HG02970 (cell line): Measurements from ENCODE around the gene CAPN14.
A peak's percentile ranks its signal among the peaks of the same experiment; 100 is the strongest.

Source experiments
- ATAC-seq: cut with Tn5 transposase; IDR thresholded peaks from one replicate; pipeline ENCODE4 v1.9.1; 2021; ENCODE audit warnings: mild to moderate bottlenecking, moderate library complexity, moderate number of reproducible peaks; ENCODE audit not compliant: unreplicated experiment, low FRiP score

CAPN14 gene

DNA sequence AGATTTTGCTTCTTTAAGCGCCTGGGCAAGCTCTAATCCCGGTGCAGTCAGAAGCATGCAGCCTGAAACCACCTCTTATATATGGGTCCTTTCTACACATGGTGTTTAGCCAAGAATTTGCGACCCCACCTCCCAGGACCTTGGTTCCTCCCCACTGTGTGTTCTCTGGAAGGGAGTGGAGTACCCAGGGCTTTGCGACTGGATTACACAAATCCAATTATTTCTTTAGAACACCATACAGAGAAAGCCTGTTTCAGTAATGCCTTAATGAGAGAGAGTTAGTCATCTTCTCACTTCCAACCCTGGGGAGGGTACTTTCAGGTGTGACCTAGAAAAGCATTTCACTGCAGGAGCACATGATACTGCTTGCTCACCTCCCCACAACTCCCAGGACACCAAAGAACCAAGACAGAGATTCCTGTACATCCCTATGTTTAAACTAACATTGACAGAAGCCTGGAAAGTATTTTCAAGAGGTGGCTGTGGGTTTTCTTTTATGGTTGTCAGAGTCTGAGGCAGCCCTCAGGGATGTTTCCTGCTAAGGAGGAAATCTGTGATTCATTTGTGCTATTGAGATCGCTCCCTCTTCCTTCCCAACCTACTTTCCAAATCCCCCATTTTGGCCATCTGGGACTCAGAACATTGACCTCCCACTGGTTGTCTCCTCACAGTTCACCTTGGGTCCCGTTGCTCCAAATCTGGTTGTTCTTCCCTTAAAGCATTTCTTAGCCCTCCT, at the start of gene CAPN14:
Gene CAPN14 (minus strand): TSS at position 51 of the 736 bp plus-strand sequence. CDS start 12,068 bp downstream, outside the sequence.
- ATAC-seq: no peak

DNA sequence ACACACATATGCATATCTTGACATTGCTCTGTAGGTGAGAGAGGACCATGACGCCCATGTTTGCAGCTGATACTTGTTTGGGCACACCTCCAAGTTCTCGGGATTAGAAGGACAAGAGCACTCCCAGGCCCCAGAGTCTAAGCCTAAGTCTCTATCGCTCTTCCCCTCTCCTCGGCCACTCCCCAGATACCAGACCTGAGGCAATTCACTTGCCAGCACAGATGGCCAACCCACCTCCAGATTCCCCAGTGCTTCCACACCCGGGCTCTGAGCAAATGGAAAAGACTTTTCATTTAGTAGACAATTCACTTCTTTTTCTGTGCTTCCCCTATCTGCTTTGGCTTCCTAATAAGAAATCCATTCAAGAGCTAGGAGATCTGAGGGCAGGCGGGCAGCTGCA, 49.5 kb upstream of the CAPN14 start:
- no peak for ATAC-seq

GRCh38 chr2:31265234-31265633, 47.9 kb upstream of the CAPN14 start:
- no peak for ATAC-seq

DNA sequence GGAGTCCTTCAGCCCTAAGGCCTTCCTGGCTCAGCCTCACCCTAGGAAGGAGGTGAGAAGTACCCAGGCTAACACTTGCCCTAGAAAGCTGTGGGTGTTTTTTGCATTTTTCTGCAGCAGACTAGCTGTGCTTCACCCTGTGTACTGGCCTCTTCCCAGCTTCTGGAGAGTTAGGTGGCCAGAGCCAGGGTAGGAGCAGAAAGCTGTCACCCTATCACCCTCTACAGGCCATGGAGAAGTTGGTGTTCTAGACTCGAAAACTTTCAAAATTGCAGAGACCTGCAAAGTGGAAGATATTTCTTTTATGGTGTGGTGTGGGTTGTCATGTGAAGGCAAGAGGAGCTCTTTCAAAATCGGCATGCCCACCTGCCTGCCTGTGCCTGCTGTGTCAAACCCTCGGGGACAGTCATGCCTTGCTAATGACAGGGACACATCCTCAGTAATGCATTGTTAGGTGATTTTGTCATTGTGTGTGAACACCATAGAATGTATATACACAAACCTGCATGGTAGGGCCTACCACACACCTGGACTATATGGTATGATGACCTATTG, 46.4 kb upstream of the CAPN14 start:
- no peak for ATAC-seq

DNA sequence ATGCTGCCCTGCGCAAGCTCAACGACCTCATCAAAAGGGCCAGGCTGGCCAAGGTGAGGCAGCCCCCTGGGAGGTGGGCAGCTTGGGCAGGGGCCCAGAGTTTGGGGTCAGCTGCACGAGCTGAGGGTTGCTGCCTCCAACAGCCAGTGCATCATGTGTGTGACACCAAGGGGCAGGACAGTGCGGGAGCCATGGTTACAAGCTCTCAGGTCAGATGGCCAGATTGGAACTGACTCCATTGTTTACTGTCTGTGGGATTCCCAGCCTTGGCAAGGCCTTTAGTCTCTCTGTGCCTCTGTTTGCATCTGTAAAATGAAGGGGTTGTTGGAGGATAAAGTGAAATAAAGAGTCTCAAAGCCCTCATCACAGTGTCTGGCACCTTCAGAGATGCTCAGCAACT, 43.6 kb upstream of the CAPN14 start:
- no peak for ATAC-seq

DNA sequence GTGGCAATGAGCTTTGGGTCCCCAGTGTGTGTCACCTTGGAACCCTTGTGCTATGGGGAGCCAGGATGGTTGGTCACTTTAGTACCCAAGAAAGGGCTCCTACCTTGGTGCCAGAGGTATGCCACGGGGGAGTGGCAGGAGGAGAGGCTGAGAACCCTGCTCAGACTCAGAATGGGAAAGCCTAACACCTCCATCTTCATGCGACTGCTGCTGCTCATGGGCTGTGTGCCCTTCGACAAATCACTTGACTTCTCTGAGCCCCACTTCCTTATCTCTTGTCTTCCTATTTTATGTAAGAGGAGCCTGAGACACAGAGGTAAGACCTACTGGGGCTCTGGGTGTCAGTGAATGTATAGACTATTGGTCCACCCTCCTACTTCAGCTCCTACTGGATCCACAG, 41.8 kb upstream of the CAPN14 start:
- no peak for ATAC-seq

DNA sequence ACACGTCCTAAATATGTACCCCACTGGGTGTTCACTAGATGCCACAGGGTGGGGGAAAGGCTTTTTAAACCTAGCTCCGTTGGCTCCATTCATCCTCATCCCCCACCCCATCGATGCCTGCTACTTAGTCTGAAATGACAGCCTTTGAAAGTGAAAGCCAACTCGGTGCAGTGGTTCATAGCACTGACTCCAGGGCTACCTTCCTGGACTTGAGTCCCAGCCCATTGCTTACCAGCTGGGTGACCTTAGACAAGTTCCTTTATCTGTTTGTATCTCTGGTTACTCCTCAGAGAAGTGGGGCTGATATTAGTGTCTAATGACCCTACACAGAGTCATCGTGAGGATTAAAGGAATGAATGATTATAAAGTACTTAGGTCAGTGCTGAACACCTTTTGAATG, 41.0 kb upstream of the CAPN14 start:
- no peak for ATAC-seq

- ATAC-seq: peak; percentile 19
Observed at GRCh38 chr2:31256611-31257382, 39.5 kb upstream of the CAPN14 start.

- peak; percentile 51 for ATAC-seq
Observed at GRCh38 chr2:31255911-31256571, 38.7 kb upstream of the CAPN14 start.

- ATAC-seq: no peak
Observed at GRCh38 chr2:31254237-31255203, 37.2 kb upstream of the CAPN14 start.

DNA sequence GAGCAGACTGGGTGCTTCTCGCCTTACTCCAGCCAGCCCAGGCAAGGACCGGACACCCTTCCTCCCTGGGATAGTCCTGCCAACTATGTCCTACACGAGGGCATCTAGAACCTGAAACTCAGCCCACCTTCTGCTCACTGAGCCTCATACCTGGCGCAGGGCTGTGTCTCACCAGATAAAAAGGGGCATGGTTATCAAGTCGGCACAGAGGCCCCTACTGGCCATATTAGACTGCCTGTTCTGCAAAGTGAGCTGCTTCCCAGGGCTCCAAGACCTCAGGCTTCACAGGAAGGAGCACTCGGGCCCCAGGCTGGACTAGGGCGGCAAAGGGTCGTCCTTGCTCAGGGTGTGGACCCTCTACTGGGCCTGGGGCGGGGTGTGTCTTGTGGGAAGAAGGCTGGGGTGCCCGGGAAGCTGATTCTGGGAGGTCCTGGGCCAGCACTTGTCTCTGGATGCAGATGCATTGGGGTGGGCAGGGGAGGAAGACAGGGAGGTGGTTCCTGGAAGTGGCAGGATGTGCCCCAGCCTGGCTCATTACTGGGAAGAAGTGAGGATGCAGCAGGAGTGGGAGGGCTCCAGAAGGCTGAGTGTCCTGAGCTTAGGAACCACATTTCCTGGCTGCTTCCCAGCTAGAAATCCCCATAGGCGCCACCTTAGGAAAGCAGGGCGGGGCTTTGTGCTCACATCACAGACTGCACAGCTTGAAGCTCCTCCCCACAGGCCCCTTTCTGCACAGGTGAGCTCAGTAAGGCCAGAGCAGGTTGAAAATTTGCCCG, 36.2 kb upstream of the CAPN14 start:
- ATAC-seq: no peak

GRCh38 chr2:31251851-31252250, 34.5 kb upstream of the CAPN14 start:
- ATAC-seq: no peak

DNA sequence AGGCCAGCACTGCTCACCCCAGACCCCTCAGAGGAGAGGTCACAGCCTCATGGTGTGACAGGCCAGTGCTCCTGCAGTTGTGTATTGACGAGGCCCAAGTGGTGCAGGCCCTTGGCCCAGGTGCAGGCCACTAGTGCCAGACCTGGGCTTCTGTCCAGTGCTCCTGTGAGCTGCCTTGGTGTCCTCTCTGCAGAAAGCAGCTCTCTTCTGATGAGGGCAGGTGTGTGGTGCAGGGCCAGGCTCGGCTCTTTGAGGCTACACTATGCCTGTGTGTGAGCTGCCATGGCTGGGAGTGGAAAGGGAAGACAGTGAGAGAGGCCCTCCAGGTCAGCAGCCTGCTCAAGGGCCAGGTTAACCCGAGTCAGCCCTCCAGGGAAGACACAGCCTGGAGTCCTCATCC, 33.7 kb upstream of the CAPN14 start:
- ATAC-seq: no peak

- no peak for ATAC-seq
Observed at GRCh38 chr2:31249009-31249690, 31.8 kb upstream of the CAPN14 start.

- ATAC-seq: no peak
Observed at GRCh38 chr2:31248139-31248538, 30.8 kb upstream of the CAPN14 start.

GRCh38 chr2:31247711-31248110, 30.4 kb upstream of the CAPN14 start:
- no peak for ATAC-seq

DNA sequence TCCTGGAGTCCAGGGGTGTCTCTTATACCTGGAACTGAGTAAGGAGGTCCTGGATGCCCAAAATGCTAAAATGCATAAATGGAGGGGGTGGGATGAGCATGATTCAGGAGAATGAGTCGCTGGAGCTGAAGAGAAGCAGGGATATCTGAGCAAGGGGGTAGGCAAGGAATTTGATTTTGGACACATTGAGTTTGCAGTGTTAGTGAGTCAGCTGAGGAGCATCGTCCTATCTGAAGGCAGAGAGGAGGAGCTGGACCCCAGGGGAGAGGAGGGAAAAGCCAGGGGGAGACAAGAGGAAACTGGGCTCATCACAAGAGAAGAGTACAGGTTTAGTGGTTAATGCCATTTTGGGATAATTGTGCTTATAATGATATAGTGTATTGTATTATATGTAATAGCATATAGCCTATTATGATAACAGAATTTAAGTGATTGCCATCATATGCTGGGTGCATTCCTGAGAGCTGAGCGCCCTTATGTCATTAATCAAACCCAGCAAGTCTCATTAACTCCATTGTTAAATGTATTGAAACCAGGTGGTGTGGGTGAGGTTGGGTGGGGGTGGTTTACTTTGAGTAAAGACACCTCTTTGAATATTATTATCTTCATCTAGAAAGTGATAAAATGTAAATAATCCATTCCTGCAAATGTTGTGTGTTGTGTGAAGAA, 29.0 kb upstream of the CAPN14 start:
- ATAC-seq: no peak

- ATAC-seq: no peak
Observed at GRCh38 chr2:31244101-31244500, 26.8 kb upstream of the CAPN14 start.
